22Rv1 (cell line): ENCODE results near the gene MIR17HG.

ENCODE experiments used
- H3K27ac ChIP-seq: fragments of 450-650 bp; 2 replicates; pipeline ENCODE4 v1.5.1; 2017
- CTCF ChIP-seq: fragments of 450-650 bp; IDR thresholded peaks from 2 replicates; pipeline ENCODE4 v1.5.1; 2017; ENCODE audit warnings: mild to moderate bottlenecking
- ZFX ChIP-seq: fragments of 450-650 bp; IDR thresholded peaks from 2 replicates; pipeline ENCODE4 v1.6.1; 2017; ENCODE audit warnings: antibody characterized with exemption, borderline replicate concordance

Gene MIR17HG

GRCh38 chr13:91347202-91347995 is at the start of gene MIR17HG:
MIR17HG (plus strand) TSS chr13:91347687.
- TF ChIP-seq CTCF (no peak), ZFX (no peak)
- peak within 1 kb of the TSS; percentile 98 for H3K27ac ChIP-seq

DNA sequence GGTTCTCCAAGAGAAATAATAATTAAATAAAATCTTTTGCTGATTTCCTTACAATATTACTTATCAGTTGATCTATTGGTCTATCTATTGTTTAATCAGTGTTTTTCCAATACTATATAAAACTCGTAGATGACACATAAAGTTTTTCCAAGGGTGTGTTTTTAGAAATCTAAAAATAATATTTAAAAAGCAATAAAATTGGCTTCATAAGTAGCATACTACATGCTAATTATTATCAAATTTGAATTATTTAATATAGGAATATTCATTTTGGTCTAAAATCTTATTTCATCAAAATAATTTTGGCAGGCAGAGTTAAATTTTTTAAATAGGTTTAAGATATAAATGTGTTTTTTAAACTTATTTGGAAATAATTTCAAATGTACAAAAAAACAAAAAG is 49.4 kb upstream of the MIR17HG start:
- TF ChIP-seq ZFX (no peak), CTCF (no peak)
- H3K27ac ChIP-seq = no peak overlapping the region

GRCh38 chr13:91302111-91302510 is 45.4 kb upstream of the MIR17HG start:
- TF ChIP-seq ZFX (no peak), CTCF (no peak)
- no peak overlapping the region for H3K27ac ChIP-seq

GRCh38 chr13:91303031-91303430 is 44.5 kb upstream of the MIR17HG start:
- TF ChIP-seq CTCF (no peak), ZFX (no peak)
- no peak overlapping the region for H3K27ac ChIP-seq

- TF ChIP-seq CTCF = no peak
- TF ChIP-seq ZFX = no peak
- no peak overlapping the region for H3K27ac ChIP-seq
These were observed 42.7 kb upstream of the MIR17HG start for GRCh38 chr13:91304741-91305140.

DNA sequence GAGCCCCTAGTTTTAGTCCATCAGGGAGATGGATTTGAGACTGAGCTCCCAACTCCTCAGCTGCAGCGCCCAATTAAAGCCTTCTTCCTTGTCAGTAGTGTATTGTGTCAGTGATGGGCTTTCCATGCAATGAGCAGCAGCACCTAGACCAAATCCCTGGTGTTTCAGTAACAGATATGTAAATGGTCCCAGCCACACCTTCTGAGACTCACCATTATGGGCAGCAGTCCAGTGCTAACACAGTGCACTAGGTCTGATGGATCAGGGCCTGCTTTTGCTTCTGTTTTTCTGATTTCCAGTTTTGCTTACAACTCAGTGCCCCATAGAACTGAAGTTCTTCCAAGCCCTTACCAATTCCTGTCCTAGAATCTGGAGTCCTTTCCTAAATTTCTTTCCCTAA is 41.8 kb upstream of the MIR17HG start:
- H3K27ac ChIP-seq = no peak overlapping the region
- TF ChIP-seq ZFX = no peak
- TF ChIP-seq CTCF = no peak

DNA sequence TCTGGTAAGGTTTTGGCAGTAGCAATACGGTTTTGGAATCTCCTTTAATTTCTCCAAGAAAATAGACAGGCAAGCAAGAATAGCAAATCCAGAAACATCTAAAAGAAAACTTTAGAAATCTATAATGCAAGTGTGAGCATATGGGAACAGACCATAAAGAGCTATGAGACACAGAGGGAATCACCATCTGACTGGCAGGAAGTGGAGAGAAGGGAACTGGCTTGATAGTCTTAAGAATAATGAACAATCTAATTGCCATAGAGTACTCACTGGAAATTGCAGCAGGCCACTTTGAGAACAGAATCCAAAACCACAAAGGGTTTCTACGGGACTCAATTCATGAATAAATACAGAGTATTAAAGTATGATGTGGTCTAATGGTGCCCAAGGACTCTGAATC is 39.6 kb upstream of the MIR17HG start:
- no peak overlapping the region for H3K27ac ChIP-seq
- TF ChIP-seq ZFX = no peak
- no peak for TF ChIP-seq CTCF
